Stimulated activated CD4-positive, alpha-beta T cell treated with anti-CD3 and anti-CD28 coated beads, Interleukin-4, amount 100 ng/mL, for 4 hours (primary cell): ENCODE data around the gene RAB1B.
A peak's percentile ranks its signal among the peaks of the same experiment; 100 is the strongest.
"Not testable (repeated sequence)": the region's sequence is repeated elsewhere in the genome, so short reads cannot be mapped to it uniquely, and the experiment has no call there.

ENCODE experiments used
- DNase-seq, 2 experiments: peaks; one replicate each; pipeline ENCODE4 v3.0.0-alpha.2; 2020

Gene RAB1B

GRCh38 chr11:66239998-66240780, 28.2 kb upstream of the RAB1B start:
- DNase-seq, result no peak

- DNase-seq, result no peak
These were observed 27.7 kb upstream of the RAB1B start for GRCh38 chr11:66240781-66241136.

- no peak for DNase-seq
These were observed 26.2 kb upstream of the RAB1B start for GRCh38 chr11:66242095-66242765.

- no peak for DNase-seq
These were observed 24.5 kb upstream of the RAB1B start for GRCh38 chr11:66243782-66244535.

GRCh38 chr11:66247295-66247694, 21.1 kb upstream of the RAB1B start:
- no peak for DNase-seq

- no peak for DNase-seq
These were observed 20.6 kb upstream of the RAB1B start for GRCh38 chr11:66247801-66248200.

- no peak for DNase-seq
These were observed 19.5 kb upstream of the RAB1B start for GRCh38 chr11:66248903-66249302.

GRCh38 chr11:66251809-66252208, 16.6 kb upstream of the RAB1B start:
- DNase-seq, result no peak

GRCh38 chr11:66253081-66253480, 15.4 kb upstream of the RAB1B start:
- DNase-seq, result not testable (repeated sequence)

- no peak for DNase-seq
These were observed 10.0 kb upstream of the RAB1B start for GRCh38 chr11:66258473-66258893.

GRCh38 chr11:66259225-66259624, 9.2 kb upstream of the RAB1B start:
- no peak for DNase-seq

GRCh38 chr11:66259956-66260355, 8.5 kb upstream of the RAB1B start:
- DNase-seq, result no peak

GRCh38 chr11:66261578-66261977, 6.9 kb upstream of the RAB1B start:
- no peak for DNase-seq

- no peak for DNase-seq
These were observed 6.2 kb upstream of the RAB1B start for GRCh38 chr11:66262191-66262590.

GRCh38 chr11:66262696-66263095, 5.7 kb upstream of the RAB1B start:
- no peak for DNase-seq

GRCh38 chr11:66263231-66263630, 5.2 kb upstream of the RAB1B start:
- DNase-seq, result no peak

- DNase-seq, result no peak
These were observed 4.7 kb upstream of the RAB1B start for GRCh38 chr11:66263785-66264184.

- no peak for DNase-seq
These were observed 4.1 kb upstream of the RAB1B start for GRCh38 chr11:66264383-66264782.

- peak in 1 of 2 experiments; percentile 30 for DNase-seq
These were observed 3.5 kb upstream of the RAB1B start for GRCh38 chr11:66264914-66265313.

GRCh38 chr11:66265531-66266377, 2.7 kb upstream of the RAB1B start:
- no peak for DNase-seq

GRCh38 chr11:66266378-66267038, 1.9 kb upstream of the RAB1B start:
- no peak for DNase-seq

- no peak for DNase-seq
These were observed 1.4 kb upstream of the RAB1B start for GRCh38 chr11:66267039-66267378.
